Activated CD4-positive, CD25-positive, alpha-beta regulatory T cell treated with anti-CD3 and anti-CD28 coated beads, Interleukin-2, amount 50 U/mL, for 24 hours (primary cell): Measurements from ENCODE around the gene ZNF75A.
A peak's percentile ranks its signal among the peaks of the same experiment; 100 is the strongest.
"Not testable (repeated sequence)": the region's sequence is repeated elsewhere in the genome, so short reads cannot be mapped to it uniquely, and the experiment has no call there.

Experiments
- ATAC-seq, 2 donors: fragments of 150-1000 bp; cut with Tn5 transposase; one replicate each; pipeline ENCODE4 v1.10.0; 2021; ENCODE audit warnings: mild to moderate bottlenecking in 1 of 2, moderate library complexity in 1 of 2

ZNF75A gene

DNA sequence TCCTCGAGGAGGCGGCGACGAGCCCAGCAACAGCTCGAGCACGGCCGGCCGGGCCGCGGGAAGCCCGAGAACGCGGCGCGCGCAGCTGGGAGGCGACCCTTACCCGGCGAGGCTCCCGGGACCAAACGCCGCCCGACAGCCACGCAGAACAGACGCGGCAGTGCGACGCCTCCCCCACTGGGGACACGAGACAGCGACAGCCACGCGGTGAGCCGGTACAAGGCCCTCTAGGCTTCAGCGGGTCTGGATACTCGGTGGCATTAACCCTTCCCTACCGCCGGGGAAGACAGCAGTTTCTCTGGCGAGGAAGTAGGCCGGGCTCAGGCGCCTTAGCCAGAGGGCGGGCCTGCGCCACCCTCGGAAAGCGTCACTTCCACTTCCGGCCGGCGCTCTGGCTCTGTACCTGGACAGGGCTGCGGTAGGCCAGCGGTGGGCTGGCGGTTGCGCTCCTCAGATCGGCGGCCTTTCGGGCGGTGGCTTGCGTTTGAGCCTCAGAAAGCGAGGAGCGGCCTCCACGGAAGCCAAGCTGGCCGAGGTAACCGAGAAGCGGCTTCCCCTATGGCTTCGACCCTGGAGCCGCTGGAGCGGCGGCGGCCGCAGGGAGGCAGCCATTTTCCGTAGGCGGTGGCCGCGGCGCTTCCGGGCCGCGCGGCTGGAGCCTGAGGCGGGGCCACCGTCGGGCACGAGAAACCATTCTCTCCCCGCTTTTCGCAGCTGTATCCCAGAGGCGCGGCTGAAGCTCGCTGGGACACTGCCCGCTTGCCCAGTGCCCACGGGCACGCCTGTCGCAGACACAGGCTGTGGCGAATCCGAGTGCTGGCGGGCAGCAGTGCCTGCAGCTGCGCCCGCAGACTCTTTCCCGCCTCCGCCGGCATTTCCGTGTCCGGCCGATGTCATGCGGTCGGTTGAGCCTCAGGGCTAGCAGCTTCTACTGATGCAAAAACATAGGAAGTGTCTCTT lies at the start of gene ZNF75A, which contains the start of gene TIGD7:
Gene ZNF75A (plus strand): TSS at position 389 of the 960 bp plus-strand sequence. CDS start 2,932 bp downstream, outside the sequence.
Gene TIGD7 (minus strand): TSS at position 322 of the 960 bp plus-strand sequence. CDS start 4,816 bp downstream, outside the sequence.
- ATAC-seq = peak; percentile 98 to 99

DNA sequence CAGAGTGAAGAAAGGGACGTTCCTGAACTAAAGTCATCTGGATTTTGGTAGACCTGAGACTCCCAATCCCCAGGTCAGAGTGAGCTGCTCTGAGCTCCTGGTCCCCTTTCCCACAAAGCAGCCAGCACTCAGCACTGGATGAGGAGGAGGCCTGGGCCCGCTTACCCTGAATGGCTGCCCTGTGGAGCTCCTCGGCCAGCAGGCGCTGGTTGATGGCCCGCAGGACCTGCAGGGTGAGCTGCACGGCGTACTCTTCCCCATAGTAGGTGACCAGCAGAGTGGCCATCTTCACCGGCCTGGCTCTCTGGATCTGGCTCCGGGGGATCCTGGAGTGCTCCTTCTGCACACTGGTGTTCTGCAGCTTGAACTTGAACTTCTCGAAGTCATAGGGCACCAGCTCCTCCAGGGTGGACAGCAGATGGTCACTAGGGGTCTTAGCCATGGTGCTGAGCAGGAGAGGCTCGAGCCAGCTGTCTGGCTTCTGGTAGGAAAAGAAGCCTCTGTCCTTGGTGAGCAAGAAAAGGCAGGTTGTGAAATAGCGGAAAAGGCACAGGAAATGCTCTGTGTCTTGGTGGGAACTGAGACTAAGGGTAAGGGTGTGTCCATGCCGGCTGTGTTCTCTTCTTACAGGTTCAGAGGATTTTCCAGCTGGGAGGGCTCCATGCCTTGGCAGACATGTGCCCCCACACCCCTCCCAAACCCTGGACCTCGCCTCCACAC lies 49.0 kb upstream of the ZNF75A start, which contains the start of gene MEFV:
Gene MEFV (minus strand): TSS at position 488 of the 720 bp plus-strand sequence. CDS start 46 bp downstream, at position 442.
- no peak for ATAC-seq

DNA sequence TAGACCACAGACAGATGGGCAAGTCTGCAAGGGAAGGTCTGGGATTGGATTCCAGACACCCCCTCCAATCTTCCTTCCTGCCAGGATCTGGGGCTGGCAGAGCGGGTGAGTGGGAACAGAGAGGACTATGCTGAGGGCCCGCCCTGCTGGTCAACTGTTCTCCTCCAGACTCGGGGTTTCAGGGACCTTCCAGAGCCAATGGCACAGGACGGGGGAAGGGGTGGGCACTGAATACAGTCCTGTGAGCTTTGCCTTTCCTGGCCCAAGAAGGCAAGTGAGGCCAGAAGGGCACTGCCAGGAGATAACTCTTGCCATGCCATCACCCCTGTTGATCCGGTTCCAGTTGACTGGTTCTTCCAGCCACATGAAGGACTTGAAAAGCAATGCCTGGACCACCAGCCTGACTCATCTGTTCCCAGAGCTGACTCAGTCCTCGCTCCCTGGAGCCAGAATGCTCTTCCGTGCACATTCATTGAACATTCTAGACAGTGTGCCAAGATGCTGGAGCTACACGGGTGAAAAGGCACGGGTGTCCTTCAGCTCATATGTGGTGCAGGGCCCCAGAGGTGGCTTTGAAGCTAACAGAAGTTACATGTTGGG lies 48.3 kb upstream of the ZNF75A start:
- ATAC-seq = no peak

DNA sequence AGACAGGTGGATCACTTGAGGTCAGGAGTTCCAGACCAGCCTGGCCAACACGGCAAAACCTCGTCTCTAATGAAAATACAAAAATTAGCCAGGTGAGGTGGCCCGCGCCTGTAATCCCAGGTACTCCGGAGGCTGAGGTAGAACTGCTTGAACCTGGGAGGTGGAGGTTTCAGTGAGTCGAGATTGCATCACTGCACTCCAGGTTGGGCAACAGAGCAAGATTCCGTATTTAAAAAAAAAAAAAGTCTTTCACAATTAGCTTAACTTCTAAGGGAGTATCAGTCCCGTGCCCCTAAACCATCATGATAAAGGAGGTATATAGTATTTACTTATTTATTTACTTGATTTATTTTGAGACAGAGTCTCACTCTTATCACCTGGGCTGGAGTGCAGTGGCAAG lies 45.5 kb upstream of the ZNF75A start:
- ATAC-seq = no peak

DNA sequence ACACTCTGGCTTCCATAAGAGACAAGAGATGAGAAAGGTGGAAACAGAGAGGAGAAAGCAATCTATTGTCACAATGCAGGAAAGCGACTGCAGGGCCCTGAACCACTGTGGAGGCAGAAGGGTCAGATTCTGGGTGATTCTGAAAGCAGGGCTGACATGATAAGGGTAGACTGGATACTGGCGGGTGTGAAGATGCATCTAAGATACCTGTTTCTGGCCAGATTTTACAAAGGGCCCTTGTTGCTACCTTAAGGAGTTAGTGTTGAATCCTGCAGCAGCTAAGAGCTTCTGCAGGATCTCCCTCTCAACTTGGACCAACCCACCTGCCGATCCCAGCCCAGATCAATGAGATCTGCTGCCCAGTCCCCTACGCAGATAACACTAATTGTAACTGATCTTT lies 42.8 kb upstream of the ZNF75A start:
- ATAC-seq = no peak

DNA sequence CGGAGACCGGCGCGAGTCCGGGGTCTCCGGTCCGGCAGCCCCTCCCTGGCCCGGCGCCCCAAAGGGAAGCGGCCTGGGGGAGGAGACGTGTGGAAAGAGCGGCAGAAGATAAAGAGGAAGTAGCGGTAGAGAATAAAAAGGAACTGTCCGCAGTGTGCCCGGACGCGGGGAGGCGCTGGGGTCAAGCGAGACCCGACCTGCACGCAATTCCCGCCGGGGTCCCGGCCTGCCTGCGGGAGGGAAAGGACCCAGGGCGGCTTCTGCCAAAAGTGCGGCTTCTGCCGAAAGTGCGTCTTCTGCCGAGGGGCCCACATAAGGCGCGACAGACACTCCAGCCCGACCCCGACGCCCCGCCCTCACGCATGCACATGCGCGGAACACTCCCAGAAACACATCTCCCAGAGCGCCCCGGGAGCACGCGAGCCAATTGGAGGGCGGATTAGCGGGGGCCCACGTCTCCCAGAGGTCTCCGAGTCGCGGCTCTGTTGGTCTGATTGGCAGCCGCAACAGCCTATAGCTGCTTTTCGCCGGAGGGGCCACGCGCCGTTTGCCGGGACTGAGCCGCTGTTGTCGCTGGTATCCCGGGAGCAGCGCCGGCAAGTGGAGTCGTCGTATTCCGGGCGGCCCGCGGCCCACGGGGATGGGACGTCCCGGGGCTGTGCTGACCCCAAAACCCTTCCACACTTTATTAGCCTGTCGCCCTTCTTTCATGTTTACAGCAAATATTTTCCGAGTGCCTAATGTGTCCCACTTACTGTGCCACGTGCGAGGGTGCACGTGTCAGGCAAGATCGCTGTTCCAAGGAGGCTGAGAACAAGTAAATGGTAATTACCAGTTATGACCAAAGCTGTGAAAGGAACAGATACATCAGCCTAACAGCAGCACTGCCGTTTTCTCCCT lies 40.9 kb upstream of the ZNF75A start:
- ATAC-seq = peak; percentile 91 to 96

DNA sequence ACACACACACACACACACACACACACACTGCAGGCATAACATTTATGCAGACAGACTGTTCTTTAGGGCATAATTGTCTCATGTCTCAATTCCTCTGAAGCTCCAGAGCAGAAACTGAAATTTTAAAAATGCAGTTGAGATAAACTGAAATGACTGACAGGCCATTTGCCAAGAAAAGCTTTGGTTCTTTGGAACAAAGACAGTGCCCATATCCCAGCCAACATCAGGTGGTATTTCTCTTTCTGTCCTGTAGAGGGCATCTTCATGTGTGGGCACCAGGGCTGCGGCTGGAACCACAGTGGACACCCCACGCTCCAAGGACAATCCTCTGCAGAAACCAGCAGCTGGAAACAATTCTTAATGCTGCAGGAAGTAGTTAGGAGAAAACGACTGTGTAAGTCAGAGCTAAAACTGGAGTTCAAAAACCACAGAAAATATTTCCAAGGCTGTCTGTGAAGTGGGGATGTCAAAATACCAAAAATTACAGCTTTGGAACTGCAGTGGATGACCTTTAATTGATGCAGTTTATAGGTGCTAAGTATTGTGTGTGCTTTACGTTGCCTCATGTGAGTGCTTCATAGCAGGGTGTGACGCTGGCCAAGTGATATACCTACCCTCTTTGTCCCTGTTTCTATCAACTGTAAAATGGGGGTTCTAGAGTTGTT lies 38.3 kb upstream of the ZNF75A start:
- no peak for ATAC-seq

DNA sequence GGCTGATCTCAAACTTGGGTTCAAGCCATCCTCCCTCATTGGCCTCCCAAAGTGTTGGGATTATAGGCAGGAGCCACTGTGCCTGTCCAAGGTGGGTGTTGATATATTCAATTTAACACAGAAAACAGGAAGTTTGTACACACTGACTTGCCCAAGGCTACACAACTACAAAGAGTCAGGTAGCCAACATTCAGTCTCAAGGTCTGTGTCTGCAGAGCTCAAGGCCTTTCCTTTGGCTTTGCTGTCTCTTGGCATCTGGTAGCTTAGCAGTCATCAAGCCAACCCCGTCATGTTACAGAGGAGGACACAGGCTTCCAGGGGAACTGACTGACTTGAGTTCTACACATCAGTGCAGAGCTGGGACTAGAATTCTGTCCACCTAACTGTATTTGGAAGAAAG lies 37.0 kb upstream of the ZNF75A start:
- ATAC-seq = no peak

DNA sequence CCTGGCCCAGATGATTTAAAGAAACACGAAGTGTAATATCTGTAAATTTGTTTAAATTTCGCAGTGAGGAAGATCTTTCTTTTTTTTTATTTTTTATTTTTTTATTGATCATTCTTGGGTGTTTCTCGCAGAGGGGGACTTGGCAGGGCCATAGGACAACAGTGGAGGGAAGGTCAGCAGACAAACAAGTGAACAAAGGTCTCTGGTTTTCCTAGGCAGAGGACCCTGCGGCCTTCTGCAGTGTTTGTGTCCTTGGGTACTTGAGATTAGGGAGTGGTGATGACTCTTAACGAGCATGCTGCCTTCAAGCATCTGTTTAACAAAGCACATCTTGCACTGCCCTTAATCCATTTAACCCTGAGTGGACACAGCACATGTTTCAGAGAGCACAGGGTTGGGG lies 34.6 kb upstream of the ZNF75A start:
- ATAC-seq = not testable (repeated sequence)

DNA sequence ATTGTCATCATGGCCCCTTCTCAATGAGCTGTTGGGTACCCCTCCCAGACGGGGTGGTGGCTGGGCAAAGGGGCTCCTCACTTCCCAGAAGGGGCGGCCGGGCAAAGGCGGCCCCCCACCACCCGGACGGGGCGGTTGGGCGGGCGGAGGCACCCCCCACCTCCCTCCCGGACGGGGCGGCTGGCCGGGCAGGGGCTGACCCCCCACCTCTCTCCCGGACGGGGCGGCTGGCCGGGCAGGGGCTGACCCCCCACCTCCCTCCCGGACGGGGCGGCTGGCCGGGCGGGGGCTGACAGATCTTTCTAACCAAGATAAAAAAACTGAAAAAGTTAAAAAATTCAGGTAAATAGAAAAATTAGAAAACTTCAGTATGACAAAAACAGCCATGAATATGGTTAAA lies 34.0 kb upstream of the ZNF75A start:
- not testable (repeated sequence) for ATAC-seq

DNA sequence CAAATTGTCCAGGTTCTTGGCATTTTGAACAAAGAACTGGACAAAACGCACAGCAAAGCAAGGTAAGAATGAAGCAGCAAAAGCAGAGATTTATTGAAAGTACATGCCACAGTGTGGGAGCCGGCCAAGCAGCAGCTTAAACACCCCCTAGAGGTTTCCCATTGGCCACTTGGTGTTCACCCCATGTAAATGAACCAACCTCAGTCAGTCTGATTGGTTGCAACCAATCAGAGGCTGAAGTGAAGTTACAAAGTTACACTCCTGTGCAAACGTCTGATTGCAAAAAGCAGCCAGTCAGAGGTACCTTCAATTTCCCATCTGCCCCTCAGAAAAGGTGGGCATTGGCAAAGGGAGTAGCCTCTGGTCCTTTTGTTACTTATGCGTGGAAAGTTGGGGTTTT lies 30.8 kb upstream of the ZNF75A start:
- ATAC-seq = no peak

DNA sequence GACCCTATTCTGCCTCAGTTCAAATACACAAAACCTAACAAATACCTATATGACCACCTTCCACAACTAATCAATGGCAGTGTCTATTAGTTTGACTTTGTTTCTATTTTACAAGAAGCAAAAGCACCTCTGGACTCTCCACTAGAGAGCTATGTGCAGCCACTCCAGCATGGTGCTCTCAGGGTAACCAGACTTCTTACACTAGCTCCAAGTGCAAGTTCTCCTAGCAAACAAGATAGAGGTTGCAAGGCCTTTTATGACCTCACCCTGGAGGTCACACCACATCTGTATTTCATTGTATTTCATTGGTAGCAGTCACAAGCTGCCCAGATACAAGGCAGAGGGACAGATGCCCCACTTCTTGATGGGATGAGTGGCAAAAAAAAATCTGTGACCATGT lies 30.4 kb upstream of the ZNF75A start:
- ATAC-seq = no peak

DNA sequence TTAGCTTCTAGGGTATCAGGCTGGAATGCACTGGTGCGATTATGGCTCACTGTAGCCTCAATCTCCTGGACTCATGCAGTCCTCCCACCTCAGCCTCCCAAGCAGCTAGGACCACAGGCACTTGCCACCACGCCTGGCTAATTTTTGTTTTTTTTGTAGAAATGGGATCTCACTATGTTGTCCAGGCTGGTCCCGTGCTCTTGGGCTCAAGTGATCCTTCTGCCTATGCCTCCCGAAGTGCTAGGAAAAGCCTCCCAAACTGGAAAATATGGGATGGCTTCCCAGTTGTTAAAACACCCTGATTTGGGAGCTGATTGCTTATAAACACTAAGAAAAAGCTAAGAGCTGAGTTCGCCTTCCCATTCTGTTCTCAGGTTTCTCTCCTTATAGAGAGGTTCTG lies 28.6 kb upstream of the ZNF75A start:
- no peak for ATAC-seq

DNA sequence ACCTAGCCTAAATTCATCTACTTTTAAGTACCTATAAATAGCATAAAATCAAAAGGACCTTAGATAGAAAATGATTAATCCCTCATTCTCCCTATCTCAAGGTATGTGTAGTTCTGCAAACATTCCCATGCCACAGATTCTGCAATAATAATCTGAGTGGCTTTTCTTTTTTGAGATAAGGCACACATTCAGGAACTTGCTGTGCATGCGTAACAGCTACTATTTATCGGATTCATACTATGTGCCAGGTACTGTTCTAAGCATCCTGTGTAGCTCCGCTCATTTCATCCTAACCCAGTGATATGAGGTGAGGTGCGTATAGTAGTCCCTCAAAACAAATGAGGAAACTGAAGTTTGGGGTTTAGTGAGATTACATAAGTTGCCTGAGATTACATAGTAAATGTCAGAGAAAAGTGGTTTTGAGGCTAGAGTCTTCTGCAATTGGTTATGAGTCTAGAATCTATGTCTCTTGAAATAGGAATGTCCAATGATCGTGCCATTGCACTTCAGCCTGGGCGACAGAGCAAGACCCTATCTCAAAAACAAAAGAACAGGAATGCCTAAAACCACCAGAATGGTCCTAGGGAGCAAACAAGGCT lies 24.0 kb upstream of the ZNF75A start:
- no peak for ATAC-seq

DNA sequence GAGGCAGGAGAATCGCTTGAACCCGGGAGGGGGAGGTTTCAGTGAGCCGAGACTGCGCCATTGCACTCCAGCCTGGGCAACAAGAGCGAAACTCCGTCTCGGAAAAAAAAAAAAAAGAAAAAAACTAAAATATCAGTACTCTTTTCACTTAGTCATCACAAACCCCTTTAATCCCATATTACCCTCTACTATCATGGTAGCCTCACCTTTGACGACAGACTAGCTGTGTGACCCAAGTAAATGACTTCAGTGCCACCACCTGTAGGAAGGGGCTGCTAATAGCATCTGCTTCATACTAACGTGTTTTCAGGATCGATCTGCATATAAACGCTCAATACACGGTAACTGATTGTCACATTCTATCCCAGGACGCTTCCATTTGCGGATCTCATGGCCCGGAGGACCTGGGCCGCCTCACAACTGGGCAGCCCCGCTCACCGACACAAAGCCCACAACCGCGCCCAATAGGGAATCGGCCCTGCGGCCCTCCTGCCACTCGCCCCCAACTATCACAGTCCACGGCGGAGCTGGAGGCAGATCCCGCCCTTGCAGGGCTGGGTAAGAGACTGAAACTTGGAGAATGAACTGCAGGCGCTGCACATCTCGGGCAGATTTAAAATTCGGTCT lies 23.1 kb upstream of the ZNF75A start:
- ATAC-seq = peak; percentile 16 to 18

DNA sequence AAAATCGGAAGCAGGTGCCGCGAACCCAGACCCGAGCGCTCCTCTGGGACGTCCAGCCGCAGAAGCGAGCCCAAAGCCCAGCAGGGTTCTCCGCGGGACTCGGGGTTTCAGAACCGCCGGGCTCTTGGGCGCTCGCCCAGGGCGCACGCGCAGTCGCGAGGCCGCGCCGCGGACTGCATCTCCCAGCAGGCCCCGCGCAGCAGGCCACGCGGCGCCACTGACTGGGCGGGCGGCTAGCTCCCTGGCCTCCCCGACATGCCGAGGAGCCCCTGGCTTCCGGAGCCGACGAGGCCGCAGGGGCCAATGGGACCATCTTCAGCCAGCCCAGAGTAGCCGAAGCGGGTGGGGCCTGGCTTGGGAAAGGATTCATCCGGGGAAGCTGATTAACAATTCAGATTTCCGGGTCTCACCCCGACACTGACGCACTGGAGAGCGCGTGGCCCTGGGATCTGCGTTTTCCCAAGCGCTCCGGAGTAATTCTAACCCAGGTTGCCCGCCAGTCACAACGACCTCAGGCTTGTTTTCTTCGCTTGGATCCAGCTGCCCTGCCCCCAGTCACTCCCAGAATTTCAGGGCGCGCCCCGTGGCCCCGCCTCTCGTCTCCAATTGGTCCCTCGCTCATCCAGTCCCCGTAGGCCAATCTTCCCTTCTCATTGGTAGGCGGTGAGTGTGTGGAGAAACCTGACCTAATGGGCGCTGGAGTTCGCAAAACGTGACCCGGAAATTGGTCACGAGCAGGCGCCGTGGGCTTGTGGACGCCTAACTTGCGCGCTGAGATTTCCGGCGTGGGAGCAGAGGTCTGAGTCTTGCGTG lies 22.4 kb upstream of the ZNF75A start, which contains the start of gene ZNF263:
Gene ZNF263 (plus strand): TSS at position 762 of the 813 bp plus-strand sequence. CDS start 328 bp downstream, outside the sequence.
- peak; percentile 89 to 92 for ATAC-seq

DNA sequence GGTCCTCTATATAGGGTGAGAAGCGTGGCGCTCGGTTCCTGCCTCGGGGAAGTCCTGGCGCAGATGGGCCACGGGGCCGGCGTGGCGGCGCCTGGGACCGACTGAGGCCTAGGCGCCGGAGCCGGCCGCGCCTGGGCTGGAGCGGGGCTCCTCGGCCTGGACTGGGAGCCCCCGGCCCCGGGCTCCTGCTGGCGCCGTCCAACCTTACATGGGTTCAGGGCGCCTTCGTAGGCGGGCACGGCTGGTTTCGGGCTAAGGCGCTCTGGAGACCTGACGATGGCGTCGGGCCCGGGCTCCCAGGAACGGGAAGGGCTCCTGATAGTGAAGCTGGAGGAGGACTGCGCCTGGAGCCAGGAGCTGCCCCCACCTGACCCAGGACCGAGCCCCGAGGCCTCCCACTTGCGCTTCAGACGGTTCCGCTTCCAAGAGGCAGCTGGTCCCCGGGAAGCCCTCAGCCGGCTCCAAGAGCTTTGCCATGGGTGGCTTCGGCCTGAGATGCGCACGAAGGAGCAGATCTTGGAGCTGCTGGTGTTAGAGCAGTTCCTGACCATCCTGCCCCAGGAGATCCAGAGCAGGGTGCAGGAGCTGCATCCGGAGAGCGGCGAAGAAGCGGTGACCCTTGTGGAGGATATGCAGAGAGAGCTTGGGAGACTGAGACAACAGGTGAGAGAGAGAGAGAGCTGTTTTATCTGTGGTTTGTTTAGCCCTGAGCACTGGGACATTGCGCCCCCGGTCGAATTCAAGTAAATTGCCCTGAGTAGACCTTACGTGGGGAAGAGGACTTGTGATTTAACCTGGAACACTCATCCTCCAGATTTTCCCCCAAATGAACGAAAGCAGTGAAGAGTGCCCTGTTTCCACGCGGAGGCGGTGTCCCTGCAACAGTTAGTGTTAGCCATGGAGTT lies 21.5 kb upstream of the ZNF75A start:
- no peak for ATAC-seq

DNA sequence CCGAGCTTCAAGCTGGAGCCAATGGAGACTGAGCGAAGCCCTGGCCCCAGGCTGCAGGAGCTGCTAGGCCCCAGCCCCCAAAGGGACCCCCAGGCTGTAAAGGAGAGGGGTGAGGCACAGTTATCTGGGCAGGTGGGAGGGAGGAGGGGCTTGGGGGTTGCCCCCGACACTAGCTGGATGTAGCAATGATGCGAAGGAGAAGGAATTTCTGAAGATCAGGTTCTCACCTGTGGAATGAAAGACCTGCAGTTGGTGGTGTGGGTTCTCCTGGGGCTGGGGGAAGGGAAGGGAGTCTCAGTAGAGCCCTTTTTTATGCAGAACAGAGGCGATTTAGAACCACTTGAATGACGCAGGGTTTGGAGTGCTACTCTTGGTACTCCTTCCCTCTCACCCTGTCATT lies 20.2 kb upstream of the ZNF75A start:
- ATAC-seq = no peak
